Right lobe of liver (tissue), 4 donors: ENCODE results near the gene BLOC1S6.

Experiments used
- POLR2A ChIP-seq: fragments of 450-650 bp; IDR thresholded peaks from one replicate; pipeline ENCODE4 v1.6.1; 2017; ENCODE audit warnings: antibody characterized with exemption, mild to moderate bottlenecking
- TF ChIP-seq, protein P1 (sequence below), 4 donors: fragments of 200-600 bp in 3 of 4; fragments of 450-650 bp in 1 of 4; IDR thresholded peaks; one replicate each; pipeline versions ENCODE4 v1.5.1 to v1.8.0; 2016 to 2022; ENCODE audit warnings: antibody characterized with exemption in 4 of 4, mild to moderate bottlenecking in 2 of 4
- donor health status: DM: no; HTN: no; CAD: no.
- donor health status: DM: no; HTN: no; CAD: no.
- donor health status: DM: no; HTN: yes; CAD: no.

DNA sequence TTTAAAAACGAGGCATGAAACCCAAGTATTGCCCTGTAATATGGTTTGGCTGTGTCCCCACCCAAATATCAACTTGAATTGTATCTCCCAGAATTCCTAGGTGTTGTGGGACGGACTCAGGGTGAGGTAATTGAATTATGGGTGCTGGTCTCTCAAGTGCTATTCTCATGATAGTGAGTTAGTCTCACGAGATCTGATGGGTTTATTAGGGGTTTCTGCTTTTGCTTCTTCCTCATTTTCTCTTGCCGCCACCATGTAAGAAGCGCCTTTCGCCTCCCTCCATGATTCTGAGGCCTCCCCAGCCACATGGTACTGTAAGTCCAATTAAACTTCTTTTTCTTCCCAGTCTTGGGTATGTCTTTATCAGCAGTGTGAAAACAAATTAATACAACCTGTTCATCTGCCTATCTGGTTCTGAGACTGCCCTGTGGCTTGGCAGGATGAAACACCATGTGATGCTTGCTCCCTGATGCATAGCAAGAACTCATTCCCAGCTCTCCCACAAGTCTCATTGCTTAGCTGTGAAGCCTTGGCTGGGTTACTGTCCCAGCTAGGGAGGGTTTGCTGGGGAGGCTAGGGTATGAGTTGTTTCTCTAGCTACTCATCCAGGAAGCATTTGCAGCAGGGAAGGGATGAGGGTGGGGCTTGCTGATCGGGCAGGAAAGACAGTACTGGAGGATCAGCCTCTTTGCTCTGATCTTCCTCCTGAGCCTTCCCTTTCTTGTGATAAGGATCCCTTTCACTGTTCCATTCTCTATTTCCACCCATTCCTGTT, 43.9 kb downstream of the BLOC1S6 start:
- TF ChIP-seq, protein P1, sequence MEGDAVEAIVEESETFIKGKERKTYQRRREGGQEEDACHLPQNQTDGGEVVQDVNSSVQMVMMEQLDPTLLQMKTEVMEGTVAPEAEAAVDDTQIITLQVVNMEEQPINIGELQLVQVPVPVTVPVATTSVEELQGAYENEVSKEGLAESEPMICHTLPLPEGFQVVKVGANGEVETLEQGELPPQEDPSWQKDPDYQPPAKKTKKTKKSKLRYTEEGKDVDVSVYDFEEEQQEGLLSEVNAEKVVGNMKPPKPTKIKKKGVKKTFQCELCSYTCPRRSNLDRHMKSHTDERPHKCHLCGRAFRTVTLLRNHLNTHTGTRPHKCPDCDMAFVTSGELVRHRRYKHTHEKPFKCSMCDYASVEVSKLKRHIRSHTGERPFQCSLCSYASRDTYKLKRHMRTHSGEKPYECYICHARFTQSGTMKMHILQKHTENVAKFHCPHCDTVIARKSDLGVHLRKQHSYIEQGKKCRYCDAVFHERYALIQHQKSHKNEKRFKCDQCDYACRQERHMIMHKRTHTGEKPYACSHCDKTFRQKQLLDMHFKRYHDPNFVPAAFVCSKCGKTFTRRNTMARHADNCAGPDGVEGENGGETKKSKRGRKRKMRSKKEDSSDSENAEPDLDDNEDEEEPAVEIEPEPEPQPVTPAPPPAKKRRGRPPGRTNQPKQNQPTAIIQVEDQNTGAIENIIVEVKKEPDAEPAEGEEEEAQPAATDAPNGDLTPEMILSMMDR (IDR thresholded peaks at IDR 0.05): no peak
- no peak for TF ChIP-seq POLR2A
